HEK293T (cell line): ENCODE results near the gene AZI2.

Source experiments
- CTCF ChIA-PET: fragments of 350-600 bp; formaldehyde crosslinking; extraction: SDS; loops from one replicate; lab custom pipeline; 2021; ENCODE audit warnings: antibody characterized with exemption, inconsistent platforms; lab: Yijun Ruan, JAX
- POLR2A ChIA-PET: fragments of 350-600 bp; formaldehyde crosslinking; extraction: SDS; loops from one replicate; lab custom pipeline; 2020; ENCODE audit warnings: antibody characterized with exemption, inconsistent platforms; lab: Yijun Ruan, JAX
- DNase-seq: peaks from one replicate; pipeline ENCODE4 v3.0.0; 2012; ENCODE audit warnings: mixed read lengths; ENCODE audit errors: extremely low spot score
- BHLHE40 ChIP-seq: fragments of 450-650 bp; IDR thresholded peaks from 2 replicates; pipeline ENCODE4 v1.6.1; 2016; ENCODE audit warnings: mild to moderate bottlenecking, moderate library complexity, borderline replicate concordance
- CTBP1 ChIP-seq: fragments of 450-650 bp; IDR thresholded peaks from 2 replicates; pipeline ENCODE4 v1.6.1; 2016; ENCODE audit warnings: borderline replicate concordance
- ELF4 ChIP-seq: fragments of 450-650 bp; IDR thresholded peaks from 2 replicates; pipeline ENCODE4 v1.6.1; 2017; ENCODE audit warnings: antibody characterized with exemption
- FOXA1 ChIP-seq: fragments of 450-650 bp; IDR thresholded peaks from 2 replicates; pipeline ENCODE4 v1.6.1; 2016; ENCODE audit warnings: mild to moderate bottlenecking
- FOXK2 ChIP-seq: fragments of 450-650 bp; IDR thresholded peaks from 2 replicates; pipeline ENCODE4 v1.6.1; 2016; ENCODE audit warnings: mild to moderate bottlenecking
- FOXM1 ChIP-seq: fragments of 450-650 bp; IDR thresholded peaks from 2 replicates; pipeline ENCODE4 v1.6.1; 2017; ENCODE audit warnings: mild to moderate bottlenecking, borderline replicate concordance
- HDGF ChIP-seq: fragments of 450-650 bp; IDR thresholded peaks from 2 replicates; pipeline ENCODE4 v1.6.1; 2017; ENCODE audit warnings: antibody characterized with exemption, borderline replicate concordance
- L3MBTL2 ChIP-seq: fragments of 450-650 bp; conservative IDR thresholded peaks from 2 replicates; pipeline ENCODE4 v1.6.1; 2016; ENCODE audit warnings: mild to moderate bottlenecking
- LEF1 ChIP-seq: fragments of 450-650 bp; IDR thresholded peaks from 2 replicates; pipeline ENCODE4 v1.6.1; 2017; ENCODE audit warnings: mild to moderate bottlenecking, borderline replicate concordance
- NFRKB ChIP-seq: fragments of 450-650 bp; IDR thresholded peaks from 2 replicates; pipeline ENCODE4 v1.6.1; 2016; ENCODE audit warnings: mild to moderate bottlenecking, moderate library complexity
- SP1 ChIP-seq: fragments of 450-650 bp; IDR thresholded peaks from 2 replicates; pipeline ENCODE4 v1.6.1; 2017
- SUZ12 ChIP-seq: fragments of 450-650 bp; IDR thresholded peaks from 2 replicates; pipeline ENCODE4 v1.6.1; 2016; ENCODE audit warnings: mild to moderate bottlenecking
- TARDBP ChIP-seq: fragments of 450-650 bp; IDR thresholded peaks from 2 replicates; pipeline ENCODE4 v1.6.1; 2016
- ZNF384 ChIP-seq: fragments of 450-650 bp; IDR thresholded peaks from 2 replicates; pipeline ENCODE4 v1.6.1; 2016
- TF ChIP-seq, protein P1 (sequence below): fragments of 450-650 bp; IDR thresholded peaks from 2 replicates; pipeline ENCODE4 v1.6.1; 2016

AZI2 gene, protein sequence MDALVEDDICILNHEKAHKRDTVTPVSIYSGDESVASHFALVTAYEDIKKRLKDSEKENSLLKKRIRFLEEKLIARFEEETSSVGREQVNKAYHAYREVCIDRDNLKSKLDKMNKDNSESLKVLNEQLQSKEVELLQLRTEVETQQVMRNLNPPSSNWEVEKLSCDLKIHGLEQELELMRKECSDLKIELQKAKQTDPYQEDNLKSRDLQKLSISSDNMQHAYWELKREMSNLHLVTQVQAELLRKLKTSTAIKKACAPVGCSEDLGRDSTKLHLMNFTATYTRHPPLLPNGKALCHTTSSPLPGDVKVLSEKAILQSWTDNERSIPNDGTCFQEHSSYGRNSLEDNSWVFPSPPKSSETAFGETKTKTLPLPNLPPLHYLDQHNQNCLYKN

DNA sequence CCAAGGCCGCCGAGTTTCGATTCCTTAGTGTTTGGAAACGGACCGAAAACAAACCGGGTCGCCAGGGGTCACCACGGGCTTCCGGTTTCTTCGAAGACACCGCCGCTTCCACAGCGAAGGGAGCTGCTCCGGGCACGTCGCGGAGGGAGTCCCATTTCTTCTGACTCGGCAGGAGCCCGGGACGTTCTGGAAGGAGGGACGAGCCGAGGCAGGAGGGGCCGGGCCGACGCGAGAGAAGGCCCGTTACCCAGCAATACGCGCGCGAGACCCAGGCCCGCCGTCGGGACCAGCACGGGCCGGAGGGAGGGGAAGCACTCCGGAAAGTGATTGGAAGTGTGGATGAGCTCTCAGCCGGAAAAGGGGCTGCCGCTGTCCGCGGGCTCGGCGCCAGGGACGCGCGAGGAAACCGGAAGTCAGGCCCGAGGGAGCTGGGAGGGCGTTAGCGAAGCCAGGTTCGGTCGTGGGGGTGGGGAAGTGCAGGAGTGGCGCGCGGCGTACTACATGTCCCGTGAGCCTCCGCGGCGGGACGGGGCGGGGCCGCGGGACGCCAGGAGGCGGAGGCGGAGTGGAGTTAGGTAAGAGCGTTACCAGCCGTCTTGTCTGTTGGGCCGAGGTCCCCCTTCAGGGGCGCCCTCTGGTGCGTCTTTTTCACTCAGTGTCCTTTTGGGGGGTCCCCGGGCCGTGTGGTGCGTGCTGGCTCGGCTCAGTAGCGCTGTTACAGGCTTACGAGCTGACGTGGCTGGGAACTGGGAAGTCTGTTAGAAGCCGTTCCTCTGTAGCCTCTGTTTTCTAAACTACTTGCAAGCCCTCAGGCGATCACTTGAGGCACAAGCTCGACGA is at the start of gene AZI2, which contains the start of gene ZCWPW2:
AZI2 (minus strand) TSS at position 196 of the 840 bp plus-strand sequence. CDS start 8,207 bp downstream, outside the sequence.
ZCWPW2 (plus strand) TSS at position 93 of the 840 bp plus-strand sequence. CDS start 64,348 bp downstream, outside the sequence.
- POLR2A ChIA-PET = interaction anchor here (0.6 to 1.6 kb wide), 14 partner anchors 9 to 831 kb away, joined by 3 to 7 read pairs (median 4); partner anchors contain the start of gene CMC1
- TF ChIP-seq LEF1 (no peak), BHLHE40 (no peak), ELF4 (peak; percentile 77), ZNF384 (no peak), CTBP1 (no peak), TARDBP (peak; percentile 91), L3MBTL2 (peak; percentile 89), SUZ12 (no peak), NFRKB (no peak), FOXA1 (no peak)
- TF ChIP-seq, protein P1, sequence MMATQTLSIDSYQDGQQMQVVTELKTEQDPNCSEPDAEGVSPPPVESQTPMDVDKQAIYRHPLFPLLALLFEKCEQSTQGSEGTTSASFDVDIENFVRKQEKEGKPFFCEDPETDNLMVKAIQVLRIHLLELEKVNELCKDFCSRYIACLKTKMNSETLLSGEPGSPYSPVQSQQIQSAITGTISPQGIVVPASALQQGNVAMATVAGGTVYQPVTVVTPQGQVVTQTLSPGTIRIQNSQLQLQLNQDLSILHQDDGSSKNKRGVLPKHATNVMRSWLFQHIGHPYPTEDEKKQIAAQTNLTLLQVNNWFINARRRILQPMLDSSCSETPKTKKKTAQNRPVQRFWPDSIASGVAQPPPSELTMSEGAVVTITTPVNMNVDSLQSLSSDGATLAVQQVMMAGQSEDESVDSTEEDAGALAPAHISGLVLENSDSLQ = no peak
- CTCF ChIA-PET = interaction anchor here (0.6 to 1.1 kb wide), 3 partner anchors 13 to 932 kb away, joined by 4 to 8 read pairs (median 4); partner anchors contain the start of gene RBMS3

DNA sequence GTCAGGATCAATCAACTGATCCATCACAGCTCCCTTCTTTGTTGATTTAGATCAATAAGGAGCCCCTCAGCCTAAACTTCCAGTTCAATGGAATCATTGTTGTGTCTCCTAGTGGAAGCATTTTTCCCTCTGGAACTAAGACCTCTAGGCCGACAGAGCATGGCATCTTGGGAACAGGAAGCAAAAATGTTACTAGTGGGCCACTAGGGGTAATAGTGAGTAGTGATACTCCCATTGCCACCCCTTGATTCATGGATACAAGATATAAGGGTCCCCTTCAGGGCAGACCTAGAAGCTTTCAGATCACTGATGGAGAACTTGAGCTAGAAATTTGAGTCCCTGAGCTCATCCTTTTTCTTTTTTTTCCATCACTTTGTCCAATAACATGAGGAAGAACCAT is 40.4 kb upstream of the AZI2 start:
- CTCF ChIA-PET = no interaction called here

More for the DNA sequence above, at the start of gene AZI2, which contains the start of gene ZCWPW2:
- peak; percentile 85 for DNase-seq

DNA sequence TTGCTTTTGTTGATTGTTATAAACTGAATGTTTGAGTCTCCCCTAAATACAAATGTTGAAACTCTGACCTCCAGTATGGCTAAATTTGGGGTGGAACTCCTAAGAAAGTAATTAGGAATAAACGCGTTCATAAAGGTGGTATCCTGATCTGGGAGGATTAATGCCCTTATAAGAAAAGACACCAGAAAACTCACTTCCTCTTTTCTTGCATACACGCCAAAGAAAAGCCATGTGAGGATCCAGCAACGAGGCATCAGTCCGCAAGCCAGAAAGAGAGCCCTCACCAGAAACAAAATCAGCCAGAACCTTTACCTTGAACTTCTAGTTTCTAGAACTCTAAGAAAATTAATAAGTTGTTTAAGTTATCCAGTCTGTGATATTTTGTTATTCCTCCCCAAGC is 37.4 kb upstream of the AZI2 start:
- no peak for TF ChIP-seq FOXM1
- TF ChIP-seq LEF1 = no peak
- no peak for DNase-seq
- CTCF ChIA-PET = no interaction called here

More for the DNA sequence above, 40.4 kb upstream of the AZI2 start:
- DNase-seq = no peak
- TF ChIP-seq L3MBTL2 (no peak), SP1 (no peak), ELF4 (no peak), NFRKB (no peak), BHLHE40 (no peak), FOXK2 (no peak), CTBP1 (no peak), FOXA1 (no peak)
- TF ChIP-seq, protein P1 = no peak
- POLR2A ChIA-PET = no interaction called here

DNA sequence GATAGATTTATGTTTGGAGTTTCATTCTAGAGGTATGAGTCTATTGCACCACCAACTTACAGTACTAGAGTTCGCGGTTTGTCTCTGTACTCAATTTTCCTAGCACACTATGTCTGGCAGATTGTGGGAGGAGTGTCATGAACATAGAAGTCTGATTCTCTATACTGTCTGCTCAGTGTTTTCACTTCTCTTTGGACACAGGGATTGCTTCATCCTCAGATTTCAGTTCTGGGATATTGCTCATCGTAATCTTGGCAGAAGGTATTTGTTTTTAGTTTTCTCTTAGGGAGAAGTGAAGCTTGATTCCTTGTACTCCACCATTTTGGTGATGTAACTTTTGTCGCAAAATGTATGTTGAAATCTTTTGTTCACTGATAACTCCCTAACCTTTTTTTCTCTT is 27.8 kb upstream of the AZI2 start:
- POLR2A ChIA-PET = no interaction called here
- CTCF ChIA-PET = no interaction called here
- no peak for TF ChIP-seq FOXK2
- TF ChIP-seq TARDBP = no peak
- TF ChIP-seq HDGF = no peak
- TF ChIP-seq SP1 = no peak
- no peak for TF ChIP-seq ZNF384
- TF ChIP-seq, protein P1 = no peak
- no peak for TF ChIP-seq ELF4

More for the DNA sequence above, 37.4 kb upstream of the AZI2 start:
- POLR2A ChIA-PET = no interaction called here

DNA sequence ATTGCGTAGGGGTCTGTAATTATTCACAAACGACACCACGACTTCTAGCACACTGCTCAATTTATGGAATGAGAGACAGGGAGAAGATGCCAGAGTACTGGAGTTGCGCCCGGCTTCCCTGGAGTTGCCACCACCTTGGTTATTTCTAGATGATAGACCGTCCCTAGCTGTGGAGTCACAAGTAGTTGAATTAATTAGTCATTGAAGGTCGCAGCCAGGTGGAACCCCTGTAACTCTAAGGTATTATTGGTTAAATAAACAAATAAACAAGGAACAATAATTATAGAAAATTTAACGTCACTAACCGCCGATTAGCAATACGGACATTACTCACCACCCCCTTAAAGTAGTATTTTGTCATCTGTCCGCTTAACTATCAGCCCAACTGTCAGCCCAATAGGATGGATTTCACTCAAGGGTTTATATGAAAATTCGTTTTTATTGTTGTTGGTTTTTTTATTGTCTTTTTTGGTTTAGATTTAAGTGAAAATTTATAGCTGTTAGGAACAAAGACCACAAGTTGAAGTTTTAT is 911 bp upstream of the AZI2 start:
- TF ChIP-seq, protein P1 = peak; percentile 68
- TF ChIP-seq NFRKB (no peak), FOXK2 (no peak), SUZ12 (no peak), FOXA1 (no peak), SP1 (no peak), ELF4 (no peak), FOXM1 (no peak), HDGF (no peak), L3MBTL2 (peak; percentile 13; the same call in 1 of the 2 replicates), BHLHE40 (no peak), LEF1 (no peak)
- no peak for DNase-seq
- CTCF ChIA-PET = interaction anchor here (0.6 to 1.1 kb wide), 2 partner anchors 14 to 932 kb away, joined by 4 to 8 read pairs; partner anchors contain the start of gene RBMS3
- POLR2A ChIA-PET = interaction anchor here (0.6 to 1.6 kb wide), 14 partner anchors 8 to 832 kb away, joined by 3 to 7 read pairs (median 4); partner anchors contain the start of gene CMC1

More for the DNA sequence above, 27.8 kb upstream of the AZI2 start:
- no peak for DNase-seq
